ENCODE measurements around the gene YY1.
"Not testable (repeated sequence)": the region's sequence is repeated elsewhere in the genome, so short reads cannot be mapped to it uniquely, and the experiment has no call there.

The YY1 gene

GRCh38 chr14:100297320-100298300, 58.7 kb downstream of the YY1 start:
- DNase-seq (ENCODE audit: low spot score), result peak; percentile 87

- DNase-seq (ENCODE audit: low spot score), result no peak
These were observed 59.8 kb downstream of the YY1 start for GRCh38 chr14:100298551-100299237.

- DNase-seq (ENCODE audit: low spot score), result no peak
These were observed 60.3 kb downstream of the YY1 start for GRCh38 chr14:100299238-100299560.

GRCh38 chr14:100302616-100303015, 63.7 kb downstream of the YY1 start:
- DNase-seq (ENCODE audit: low spot score), result no peak

- peak; percentile 42 for DNase-seq (ENCODE audit: low spot score)
These were observed 64.2 kb downstream of the YY1 start for GRCh38 chr14:100303179-100303578.

GRCh38 chr14:100303925-100304324, 65.0 kb downstream of the YY1 start:
- DNase-seq (ENCODE audit: low spot score), result no peak

GRCh38 chr14:100304825-100305323, 65.9 kb downstream of the YY1 start:
- DNase-seq (ENCODE audit: low spot score), result peak; percentile 34

GRCh38 chr14:100305324-100306100, 66.6 kb downstream of the YY1 start:
- DNase-seq (ENCODE audit: low spot score), result peak; percentile 33

GRCh38 chr14:100306101-100306997, 67.4 kb downstream of the YY1 start, which contains the start of gene SLC25A29:
TSS of gene SLC25A29 (minus strand) at chr14:100306444. CDS start at chr14:100306232, 212 bp downstream.
- DNase-seq (ENCODE audit: low spot score), result peak; percentile 97

GRCh38 chr14:100306998-100307765, 68.2 kb downstream of the YY1 start:
- peak; percentile 50 for DNase-seq (ENCODE audit: low spot score)

- DNase-seq (ENCODE audit: low spot score), result no peak
These were observed 69.0 kb downstream of the YY1 start for GRCh38 chr14:100307766-100308426.

GRCh38 chr14:100308427-100308792, 69.5 kb downstream of the YY1 start:
- DNase-seq (ENCODE audit: low spot score), result not testable (repeated sequence)

GRCh38 chr14:100309028-100309737, 70.2 kb downstream of the YY1 start:
- DNase-seq (ENCODE audit: low spot score), result no peak

GRCh38 chr14:100312110-100312876, 73.3 kb downstream of the YY1 start:
- not testable (repeated sequence) for DNase-seq (ENCODE audit: low spot score)

GRCh38 chr14:100312877-100313400, 74.0 kb downstream of the YY1 start:
- DNase-seq (ENCODE audit: low spot score), result no peak

GRCh38 chr14:100313464-100314230, 74.7 kb downstream of the YY1 start:
- DNase-seq (ENCODE audit: low spot score), result no peak

GRCh38 chr14:100314724-100315123, 75.8 kb downstream of the YY1 start:
- DNase-seq (ENCODE audit: low spot score), result no peak

Measured in AG20443 (cell line).